GM10847 (cell line): ENCODE results near the gene ENTHD1.

Experiments
- POLR2A ChIP-seq: IDR thresholded peaks from 2 replicates; pipeline ENCODE4 v1.6.1; 2011; ENCODE audit not compliant: insufficient read length; ENCODE audit errors: extremely low read depth

ENTHD1 gene

GRCh38 chr22:39707351-39707750 lies 186.2 kb downstream of the ENTHD1 start:
- no peak for TF ChIP-seq POLR2A

- TF ChIP-seq POLR2A = no peak
Measured at GRCh38 chr22:39706376-39707140, 187.0 kb downstream of the ENTHD1 start.

DNA sequence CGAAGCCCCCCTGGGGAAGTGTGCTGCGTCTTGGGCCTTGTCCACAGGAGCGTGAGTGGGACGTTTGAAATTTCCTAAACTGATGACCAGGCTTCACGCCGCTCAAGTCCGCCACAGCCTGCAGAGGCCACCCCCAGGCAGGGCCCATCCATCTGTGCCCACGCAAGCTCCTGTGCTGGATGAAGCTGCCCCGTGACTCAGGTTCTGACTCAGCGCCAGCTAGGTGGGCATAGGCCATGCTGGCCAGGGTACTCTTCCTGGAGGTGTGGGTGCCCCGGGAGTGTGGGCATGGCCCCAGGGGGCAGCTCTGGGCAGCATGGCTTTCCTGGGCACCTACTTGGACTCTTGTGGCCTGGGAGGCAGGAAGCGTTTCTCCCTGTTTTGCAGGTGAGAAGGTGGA lies 188.2 kb downstream of the ENTHD1 start:
- TF ChIP-seq POLR2A = no peak

DNA sequence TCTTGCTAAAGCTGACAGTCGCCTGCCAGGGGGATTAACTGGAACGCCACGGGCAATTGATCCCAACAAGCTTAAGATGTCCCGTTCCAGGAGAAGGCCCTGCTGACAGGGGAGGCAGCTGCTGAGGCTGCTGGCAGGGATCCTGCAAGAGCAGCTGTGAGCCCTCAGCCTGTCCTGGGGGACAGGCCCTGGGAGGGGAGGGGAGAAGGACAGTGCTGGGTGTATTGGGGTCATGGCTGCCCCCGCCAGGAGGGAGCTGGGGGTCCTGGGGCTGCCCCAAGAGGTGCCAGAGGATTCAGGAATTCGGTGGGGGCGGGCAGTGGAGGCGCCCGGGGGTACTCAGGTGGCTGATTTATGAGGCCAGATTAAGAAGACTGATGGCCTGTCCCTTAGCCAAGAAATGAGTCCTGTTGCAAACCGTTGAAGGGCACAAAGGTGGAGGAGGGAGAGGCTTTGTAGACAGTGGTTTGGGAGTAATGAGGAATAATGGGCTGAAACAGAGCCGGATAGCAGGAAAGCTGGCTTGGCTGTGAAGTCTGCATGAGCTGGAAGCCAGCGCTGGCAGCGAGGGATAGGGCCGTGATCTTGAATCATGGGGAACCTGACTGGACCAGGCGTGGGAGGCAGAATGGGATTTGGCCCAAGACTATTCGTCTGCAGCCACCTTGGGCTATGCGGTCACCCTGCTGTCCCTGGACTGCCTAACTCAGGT lies 189.5 kb downstream of the ENTHD1 start:
- no peak for TF ChIP-seq POLR2A

DNA sequence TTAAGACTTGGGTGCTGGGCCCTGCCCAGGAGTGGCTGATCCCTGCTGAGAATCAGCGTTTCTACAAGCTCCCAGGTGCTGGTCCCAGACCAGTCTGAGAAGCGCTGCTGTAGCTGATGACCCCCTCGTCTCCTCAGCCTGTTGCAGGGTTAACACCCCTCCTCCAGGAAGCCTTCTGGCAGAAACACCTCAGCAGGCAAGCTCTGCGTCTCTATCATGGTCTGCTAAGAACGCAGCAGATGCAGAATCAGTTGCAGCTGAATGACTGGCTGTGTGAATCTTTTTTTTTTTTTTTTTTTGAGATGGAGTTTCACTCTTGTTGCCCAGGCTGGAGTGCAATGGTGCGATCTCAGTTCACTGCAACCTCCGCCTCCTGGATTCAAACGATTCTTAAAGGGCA lies 190.5 kb downstream of the ENTHD1 start:
- TF ChIP-seq POLR2A = no peak

GRCh38 chr22:39700565-39700964 lies 193.0 kb downstream of the ENTHD1 start:
- no peak for TF ChIP-seq POLR2A

GRCh38 chr22:39699631-39700360 lies 193.8 kb downstream of the ENTHD1 start:
- no peak for TF ChIP-seq POLR2A

DNA sequence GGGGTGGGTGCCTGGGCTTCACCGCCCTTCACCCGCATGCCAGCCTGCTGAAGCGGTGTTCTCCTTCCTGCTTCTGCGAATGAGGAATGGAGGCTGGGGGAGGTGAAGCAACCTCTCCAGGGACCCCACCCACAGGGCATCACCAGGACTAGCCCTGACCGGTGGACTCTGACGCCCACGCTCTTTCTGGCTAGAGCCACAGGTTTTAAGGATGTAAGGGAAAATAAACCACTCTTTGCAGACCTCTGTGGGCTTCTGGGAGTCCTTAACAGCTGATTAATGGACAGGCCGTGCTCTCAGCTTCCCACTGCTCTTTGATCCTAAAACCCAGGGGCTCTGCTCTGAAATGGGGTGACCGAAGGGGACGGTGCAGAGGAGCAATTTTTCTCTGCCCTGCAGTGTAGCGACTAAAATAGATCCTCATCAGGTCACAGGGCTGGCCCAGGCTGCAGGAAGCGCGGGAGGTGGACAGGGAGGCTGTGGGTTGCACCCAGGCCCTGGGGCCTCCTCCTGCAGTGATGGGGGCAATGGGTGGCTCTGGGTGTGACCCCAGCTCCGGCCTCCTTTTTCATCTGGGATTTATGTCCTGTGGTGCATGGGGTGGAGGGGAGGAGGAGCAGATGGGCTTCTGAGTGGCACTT lies 195.7 kb downstream of the ENTHD1 start:
- TF ChIP-seq POLR2A = no peak

DNA sequence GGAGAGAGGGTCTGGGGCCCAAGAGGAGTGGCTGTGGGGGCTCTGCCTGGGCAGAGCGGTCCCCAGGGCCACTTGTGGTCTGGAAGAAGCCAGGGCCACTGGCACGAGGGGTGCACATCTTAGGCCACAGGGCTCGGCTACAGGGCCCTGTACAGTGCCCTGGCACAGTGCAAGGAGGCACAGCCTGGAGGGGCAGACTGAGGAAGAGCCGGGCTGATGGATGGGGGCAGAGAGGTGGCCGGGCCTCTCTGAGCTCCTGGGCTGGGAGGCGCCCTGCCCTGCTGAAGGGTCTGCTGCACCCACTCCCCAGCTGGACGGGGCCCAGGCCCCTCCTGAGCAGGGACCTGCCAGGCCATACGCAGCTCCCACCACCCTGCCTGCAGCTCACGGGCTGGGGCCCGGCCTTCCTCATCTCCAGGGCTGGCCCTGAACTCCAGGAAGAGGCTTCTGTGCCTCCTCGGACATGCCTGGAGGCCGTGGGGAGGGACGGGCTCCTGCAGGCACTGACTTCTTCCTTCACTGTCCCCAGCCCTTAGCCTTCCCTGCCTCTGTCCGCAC lies 199.5 kb downstream of the ENTHD1 start:
- TF ChIP-seq POLR2A = no peak
